Neural crest cell (in vitro differentiated cells): ENCODE data around the gene PEX5L. TPM values are rescaled to one million over a fixed set of nuclear protein-coding genes. Genes with fewer than 3 reads are reported as not detected.

Source experiments
- DNase-seq: peaks from one replicate; pipeline ENCODE4 v3.0.0; 2021; ENCODE audit warnings: low read depth, mixed read lengths, low spot score
- H3K27ac Mint-ChIP-seq: one replicate; pipeline ENCODE4 v1.8.0; 2021; ENCODE audit warnings: mild to moderate bottlenecking, mixed read lengths; ENCODE audit not compliant: unreplicated experiment
- H3K27me3 Mint-ChIP-seq: 2 replicates; pipeline ENCODE4 v1.8.0; 2021; ENCODE audit warnings: low read depth, mild to moderate bottlenecking, mixed read lengths
- H3K36me3 Mint-ChIP-seq: 2 replicates; pipeline ENCODE4 v1.8.0; 2021; ENCODE audit warnings: low read depth, mild to moderate bottlenecking, mixed read lengths
- H3K4me1 Mint-ChIP-seq: 2 replicates; pipeline ENCODE4 v1.8.0; 2021; ENCODE audit warnings: mixed read lengths
- H3K4me3 Mint-ChIP-seq: one replicate; pipeline ENCODE4 v1.8.0; 2021; ENCODE audit warnings: mild to moderate bottlenecking, mixed read lengths
- H3K9me3 Mint-ChIP-seq: 2 replicates; pipeline ENCODE4 v1.8.0; 2021; ENCODE audit warnings: mixed read lengths
- CTCF ChIP-seq: fragments of 200-600 bp; sonication (generic); conservative IDR thresholded peaks from 2 replicates; pipeline ENCODE4 v1.5.0; 2021; ENCODE audit warnings: antibody characterized with exemption, mild to moderate bottlenecking
- total RNA-seq: library from RNA; stranded (reverse); gene quantifications from 2 replicates; pipeline ENCODE4 v1.2.1, GENCODE V29; 2021

PEX5L gene
- total RNA-seq, 1 donor from 2014 or later = 0.96 TPM

- no peak for DNase-seq
- no peaks in the 10 kb centered on the region for H3K27me3 Mint-ChIP-seq
- no peak overlapping the region for H3K4me3 Mint-ChIP-seq
- no peaks in the 10 kb centered on the region for H3K9me3 Mint-ChIP-seq
- H3K36me3 Mint-ChIP-seq = no peaks in the 10 kb centered on the region
- peaks cover 19% of the 10 kb centered on the region for H3K4me1 Mint-ChIP-seq
- H3K27ac Mint-ChIP-seq = no peak overlapping the region
- no peak for TF ChIP-seq CTCF
Observed at GRCh38 chr3:179972881-179973423, 63.8 kb downstream of the PEX5L start.

- H3K27me3 Mint-ChIP-seq = no peaks in the 10 kb centered on the region
- peaks cover 11% of the 10 kb centered on the region for H3K4me1 Mint-ChIP-seq
- TF ChIP-seq CTCF = no peak
- H3K27ac Mint-ChIP-seq = no peak overlapping the region
- no peak for DNase-seq
- no peaks in the 10 kb centered on the region for H3K9me3 Mint-ChIP-seq
- no peak overlapping the region for H3K4me3 Mint-ChIP-seq
- H3K36me3 Mint-ChIP-seq = no peaks in the 10 kb centered on the region
Observed at GRCh38 chr3:179971280-179971679, 65.5 kb downstream of the PEX5L start.

- no peak overlapping the region for H3K4me3 Mint-ChIP-seq
- no peak overlapping the region for H3K27ac Mint-ChIP-seq
- peaks cover 11% of the 10 kb centered on the region for H3K4me1 Mint-ChIP-seq
- no peak for TF ChIP-seq CTCF
- H3K9me3 Mint-ChIP-seq = no peaks in the 10 kb centered on the region
- H3K27me3 Mint-ChIP-seq = no peaks in the 10 kb centered on the region
- no peak for DNase-seq
- H3K36me3 Mint-ChIP-seq = no peaks in the 10 kb centered on the region
Observed at GRCh38 chr3:179970746-179971145, 66.0 kb downstream of the PEX5L start.

- H3K9me3 Mint-ChIP-seq = no peaks in the 10 kb centered on the region
- no peaks in the 10 kb centered on the region for H3K27me3 Mint-ChIP-seq
- no peak overlapping the region for H3K27ac Mint-ChIP-seq
- no peak overlapping the region for H3K4me3 Mint-ChIP-seq
- TF ChIP-seq CTCF = no peak
- no peaks in the 10 kb centered on the region for H3K36me3 Mint-ChIP-seq
- DNase-seq = no peak
- peaks cover 11% of the 10 kb centered on the region for H3K4me1 Mint-ChIP-seq
Observed at GRCh38 chr3:179969525-179969924, 67.2 kb downstream of the PEX5L start.

- DNase-seq = no peak
- Mint-ChIP-seq H3K4me1 (no peaks in the 10 kb centered on the region), H3K4me3 (no peak overlapping the region), H3K27me3 (no peaks in the 10 kb centered on the region), H3K36me3 (no peaks in the 10 kb centered on the region), H3K9me3 (no peaks in the 10 kb centered on the region), H3K27ac (no peak overlapping the region)
- TF ChIP-seq CTCF = no peak
Observed at GRCh38 chr3:179967622-179968021, 69.1 kb downstream of the PEX5L start.
